HCT116 (cell line): ENCODE results near the gene RADIL. TPM values are rescaled to one million over a fixed set of nuclear protein-coding genes. Genes with fewer than 3 reads are reported as not detected.

ENCODE experiments used
- ATAC-seq: fragments of 200-7000 bp; cut with Tn5 transposase; 2 replicates; pipeline ENCODE4 v1.9.1; 2020; ENCODE audit warnings: mild to moderate bottlenecking, moderate library complexity
- BruUV-seq: library from RNA; stranded (reverse); fragments of 400-500 nt; replicated peaks from 2 replicates; lab custom pipeline; 2021; lab: Mats Ljungman, UMichigan
- CTCF ChIA-PET: fragments of 300-600 bp; sonication (Branson Sonifier 250); formaldehyde crosslinking; loops from one replicate; lab custom pipeline; 2021; ENCODE audit warnings: antibody characterized with exemption; lab: Charles Lee
- POLR2A ChIA-PET: fragments of 300-600, 350-600 bp; sonication (Branson Sonifier 250); formaldehyde crosslinking; loops from one replicate; lab custom pipeline; 2021; ENCODE audit warnings: antibody characterized with exemption; lab: Charles Lee
- RAD21 ChIA-PET, 2 experiments: fragments of 300-600 bp; sonication (Branson Sonifier 250); formaldehyde crosslinking; loops; one replicate each; lab custom pipeline; 2023; ENCODE audit warnings: low total read pairs in 2 of 2; ENCODE audit not compliant: uncharacterized antibody in 2 of 2, unreplicated experiment in 2 of 2, low non-redundant PET in 1 of 2; lab: Charles Lee
- DNase-seq: peaks from one replicate; pipeline ENCODE4 v3.0.0-alpha.2; 2010; ENCODE audit warnings: low read depth, low spot score
- H2AFZ ChIP-seq: fragments of 200-600 bp; shearing (Covaris generic), sonication (generic); 2 replicates; pipeline ENCODE4 v1.6.1; 2017; ENCODE audit warnings: low read depth, mixed run types, mixed read lengths, antibody characterized with exemption, low read length; ENCODE audit not compliant: poor library complexity, severe bottlenecking
- H3K27ac ChIP-seq: 2 replicates; pipeline ENCODE4 v1.5.1; 2012; ENCODE audit warnings: low read depth, low read length
- H3K27me3 ChIP-seq: fragments of 200-600 bp; sonication (generic); 2 replicates; pipeline ENCODE4 v1.6.1; 2016; ENCODE audit warnings: mixed run types, low read length, mixed read lengths; ENCODE audit not compliant: insufficient read depth
- H3K36me3 ChIP-seq, 2 experiments: fragments of 200-500 bp in 1 of 2; fragments of 200-600 bp in 1 of 2; sonication (Bioruptor generic) in 1 of 2; sonication (generic) in 1 of 2; 2 replicates each; pipeline versions ENCODE4 v1.5.1 to v1.6.1; 2014 to 2016; ENCODE audit warnings: low read length in 2 of 2, inconsistent platforms in 1 of 2, mixed read lengths in 1 of 2, mixed run types in 1 of 2; ENCODE audit not compliant: insufficient read depth in 2 of 2, control insufficient read depth in 1 of 2
- H3K4me1 ChIP-seq, 2 experiments: fragments of 200-600 bp in 1 of 2; sonication (generic) in 1 of 2; 2 replicates each; pipeline versions ENCODE4 v1.5.1 to v1.6.1; 2012 to 2017; ENCODE audit warnings: low read length in 2 of 2, inconsistent platforms in 1 of 2, mild to moderate bottlenecking in 1 of 2, mixed read lengths in 1 of 2, mixed run types in 1 of 2, moderate library complexity in 1 of 2; ENCODE audit not compliant: insufficient read depth in 2 of 2, control insufficient read depth in 1 of 2
- H3K4me2 ChIP-seq: fragments of 200-600 bp; sonication (generic); 2 replicates; pipeline ENCODE4 v1.6.1; 2017; ENCODE audit warnings: mixed run types, low read length, mixed read lengths
- H3K4me3 ChIP-seq, 2 experiments: fragments of 200-600 bp in 1 of 2; sonication (generic) in 1 of 2; replicated peaks in 1 of 2; 2 replicates each; pipeline ENCODE4 v1.5.1; 2011 to 2016; ENCODE audit warnings: low read length in 2 of 2, control low read depth in 1 of 2, low read depth in 1 of 2, mild to moderate bottlenecking in 1 of 2, mixed read lengths in 1 of 2, mixed run types in 1 of 2
- H3K79me2 ChIP-seq: fragments of 200-600 bp; sonication (generic); 2 replicates; pipeline ENCODE4 v1.6.1; 2017; ENCODE audit warnings: mild to moderate bottlenecking, mixed run types, low read length, moderate library complexity, mixed read lengths; ENCODE audit not compliant: insufficient read depth
- H3K9ac ChIP-seq: fragments of 200-600 bp; sonication (generic); 2 replicates; pipeline ENCODE4 v1.6.1; 2016; ENCODE audit warnings: low read length, mixed read lengths
- H3K9me2 ChIP-seq: fragments of 200-600 bp; sonication (generic), shearing (Covaris generic); 2 replicates; pipeline ENCODE4 v1.6.1; 2017; ENCODE audit warnings: mixed run types, mild to moderate bottlenecking, moderate library complexity; ENCODE audit not compliant: insufficient read depth
- H3K9me3 ChIP-seq, 2 experiments: fragments of 200-500 bp in 1 of 2; fragments of 200-600 bp in 1 of 2; sonication (Bioruptor generic) in 1 of 2; sonication (generic) in 1 of 2; 2 replicates each; pipeline ENCODE4 v1.6.1; 2014 to 2017; ENCODE audit warnings: low read length in 2 of 2, mixed read lengths in 2 of 2, inconsistent platforms in 1 of 2, low read depth in 1 of 2, mild to moderate bottlenecking in 1 of 2, mixed run types in 1 of 2, moderate library complexity in 1 of 2; ENCODE audit not compliant: control insufficient read depth in 1 of 2, insufficient read depth in 1 of 2
- H4K20me1 ChIP-seq: fragments of 200-600 bp; sonication (generic), shearing (Covaris generic); 2 replicates; pipeline ENCODE4 v1.6.1; 2017; ENCODE audit warnings: mixed run types, mild to moderate bottlenecking, moderate library complexity; ENCODE audit not compliant: insufficient read depth
- CBX3 ChIP-seq: IDR thresholded peaks from 2 replicates; pipeline ENCODE4 v1.6.1; 2012; ENCODE audit warnings: low read depth
- CEBPB ChIP-seq: IDR thresholded peaks from 2 replicates; pipeline ENCODE4 v1.6.1; 2012; ENCODE audit warnings: low read depth
- CTCF ChIP-seq, 3 experiments: fragments of 200-600 bp in 1 of 3; sonication (generic) in 1 of 3; IDR thresholded peaks in 2 of 3; conservative IDR thresholded peaks in 1 of 3; 2 replicates each; pipeline ENCODE4 v1.5.1; 2012 to 2017; ENCODE audit warnings: low read depth in 2 of 3, low read length in 2 of 3, antibody characterized with exemption in 1 of 3, borderline replicate concordance in 1 of 3, control low read depth in 1 of 3, mild to moderate bottlenecking in 1 of 3, mixed read lengths in 1 of 3, mixed run types in 1 of 3, moderate library complexity in 1 of 3; ENCODE audit not compliant: insufficient read depth in 1 of 3
- ELF1 ChIP-seq: IDR thresholded peaks from 2 replicates; pipeline ENCODE4 v1.6.1; 2012; ENCODE audit warnings: low read depth, borderline replicate concordance
- EZH2 ChIP-seq: fragments of 200-600 bp; sonication (generic); IDR thresholded peaks from 2 replicates; pipeline ENCODE4 v1.6.1; 2017; ENCODE audit warnings: antibody characterized with exemption, mixed run types
- FOSL1 ChIP-seq: IDR thresholded peaks from 2 replicates; pipeline ENCODE4 v1.6.1; 2012; ENCODE audit warnings: low read depth
- JUND ChIP-seq: IDR thresholded peaks from 2 replicates; pipeline ENCODE4 v1.6.1; 2012
- POLR2AphosphoS5 ChIP-seq: IDR thresholded peaks from 2 replicates; pipeline ENCODE4 v1.6.1; 2011; ENCODE audit warnings: mild to moderate bottlenecking, low read depth, low read length, moderate library complexity
- RAD21 ChIP-seq: IDR thresholded peaks from 2 replicates; pipeline ENCODE4 v1.6.1; 2012; ENCODE audit warnings: low read depth, mild to moderate bottlenecking
- REST ChIP-seq: IDR thresholded peaks from 2 replicates; pipeline ENCODE4 v1.6.1; 2012; ENCODE audit warnings: low read depth
- SP1 ChIP-seq: IDR thresholded peaks from 2 replicates; pipeline ENCODE4 v1.6.1; 2012; ENCODE audit warnings: low read depth
- ZFX ChIP-seq: fragments of 450-650 bp; IDR thresholded peaks from 2 replicates; pipeline ENCODE4 v1.6.1; 2017
- ZNF274 ChIP-seq: fragments of 200-500 bp; sonication (Bioruptor generic); IDR thresholded peaks from 2 replicates; pipeline ENCODE4 v1.6.1; 2014; ENCODE audit warnings: mild to moderate bottlenecking, low read depth, low read length, inconsistent platforms
- intact Hi-C: fragments of 100-400 bp; cut with micrococcal nuclease; formaldehyde crosslinking; loops from 2 replicates; pipeline ENCODE4 v1.10.0; 2022
- total RNA-seq: library from RNA; stranded (reverse); gene quantifications from one replicate; pipeline ENCODE4 v1.2.1, GENCODE V29; 2021; ENCODE audit not compliant: unreplicated experiment

The RADIL gene
- total RNA-seq, 1 experiment from 2014 or later, result 5.3 TPM

- no peak overlapping the region for H3K4me2 ChIP-seq
- CTCF ChIA-PET, result no interaction called here
- no peak overlapping the region for H2AFZ ChIP-seq
- H3K4me3 ChIP-seq, result no peak overlapping the region
- no peaks in the 10 kb centered on the region for H3K9me3 ChIP-seq
- TF ChIP-seq FOSL1 (no peak), JUND (no peak), ZFX (no peak), SP1 (no peak), EZH2 (no peak), POLR2AphosphoS5 (no peak), REST (no peak), ZNF274 (no peak), ELF1 (no peak), CEBPB (no peak), CBX3 (no peak), CTCF (IDR thresholded peaks at IDR 0.05 in 2 of 3, conservative IDR thresholded peaks at IDR 0.05 in 1 of 3; ENCODE audit: borderline replicate concordance in 1 of 3, insufficient read depth in 1 of 3, low read depth in 2 of 3, low read length in 2 of 3) (no peak), RAD21 (no peak)
- H3K36me3 ChIP-seq, result no peaks in the 10 kb centered on the region
- no peaks in the 10 kb centered on the region for H3K9me2 ChIP-seq
- no peaks in the 10 kb centered on the region for H4K20me1 ChIP-seq
- no peaks in the 10 kb centered on the region for H3K79me2 ChIP-seq
- DNase-seq (no peak), ATAC-seq (no peak)
- H3K9ac ChIP-seq, result no peak overlapping the region
- H3K27me3 ChIP-seq, result no peaks in the 10 kb centered on the region
- intact Hi-C loops, result no loop called here
- POLR2A ChIA-PET, result no interaction called here
- no peaks in the 10 kb centered on the region for H3K4me1 ChIP-seq
- no peak overlapping the region for H3K27ac ChIP-seq
- RAD21 ChIA-PET, result no interaction called here
- no TSS peak for BruUV-seq
Observed at GRCh38 chr7:4805110-4805983, 78.2 kb downstream of the RADIL start.
